ENCODE results near the gene NDST3.
"Not testable (repeated sequence)": the region's sequence is repeated elsewhere in the genome, so short reads cannot be mapped to it uniquely, and the experiment has no call there.

The NDST3 gene

DNA sequence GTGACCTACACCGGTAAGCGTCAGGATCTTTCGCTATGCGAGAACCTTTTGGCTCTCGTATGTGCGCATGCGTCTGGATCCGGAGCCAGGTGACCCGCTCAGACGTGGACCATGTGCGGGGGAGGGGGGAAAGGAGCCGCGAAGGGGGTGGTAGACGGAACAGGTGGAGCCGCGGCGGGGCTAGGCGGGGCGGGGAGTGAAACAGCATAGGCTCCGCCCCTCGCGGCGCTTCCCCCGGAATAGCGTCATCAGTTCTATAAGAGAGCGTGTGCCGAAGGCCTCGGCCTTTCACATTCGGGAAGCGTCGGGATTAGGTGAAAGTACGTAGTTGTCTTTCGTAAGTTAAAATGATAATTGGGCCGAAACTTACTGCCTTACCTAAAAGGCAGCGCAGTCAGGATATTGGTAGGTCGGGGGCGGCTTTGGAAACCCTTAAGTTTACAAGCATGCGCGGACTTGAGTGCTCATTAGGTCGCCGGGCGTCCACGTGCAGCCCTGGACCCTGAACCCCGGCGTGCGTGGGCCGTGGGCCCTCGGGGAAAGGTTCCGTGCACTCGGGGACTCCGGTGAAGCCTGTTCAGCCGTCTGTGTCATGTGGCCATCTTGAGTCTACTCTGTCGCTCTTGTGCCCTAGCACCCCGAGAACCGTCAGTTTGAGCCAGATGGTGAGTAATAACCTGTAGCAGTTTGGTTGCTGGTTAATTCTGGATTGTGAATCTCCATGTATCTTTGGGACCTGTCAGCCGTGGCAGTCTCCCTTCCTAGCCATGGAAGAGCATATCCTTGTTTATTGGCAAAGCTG is 244.4 kb downstream of the NDST3 start:
- DNase-seq = peak; percentile 92 to 93

DNA sequence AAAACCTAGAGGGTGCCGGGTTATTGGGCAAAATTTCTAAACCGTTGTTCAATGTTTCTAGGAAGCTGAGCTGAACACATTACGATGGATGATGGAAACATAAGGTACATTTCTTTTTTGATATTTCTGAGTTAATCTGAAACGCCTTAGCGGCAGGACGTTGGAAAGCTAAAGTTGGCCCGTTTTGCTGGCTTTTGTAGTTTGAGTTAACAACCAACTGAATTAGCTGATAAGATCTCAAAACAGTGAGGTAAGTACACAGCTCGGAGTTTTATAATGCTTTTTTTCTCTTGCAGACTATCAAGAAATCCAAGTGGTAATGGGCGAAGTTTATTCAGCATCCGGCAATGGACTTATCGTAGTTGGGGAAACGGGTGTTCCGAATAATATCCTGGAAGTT is 245.0 kb downstream of the NDST3 start:
- DNase-seq = no peak

DNA sequence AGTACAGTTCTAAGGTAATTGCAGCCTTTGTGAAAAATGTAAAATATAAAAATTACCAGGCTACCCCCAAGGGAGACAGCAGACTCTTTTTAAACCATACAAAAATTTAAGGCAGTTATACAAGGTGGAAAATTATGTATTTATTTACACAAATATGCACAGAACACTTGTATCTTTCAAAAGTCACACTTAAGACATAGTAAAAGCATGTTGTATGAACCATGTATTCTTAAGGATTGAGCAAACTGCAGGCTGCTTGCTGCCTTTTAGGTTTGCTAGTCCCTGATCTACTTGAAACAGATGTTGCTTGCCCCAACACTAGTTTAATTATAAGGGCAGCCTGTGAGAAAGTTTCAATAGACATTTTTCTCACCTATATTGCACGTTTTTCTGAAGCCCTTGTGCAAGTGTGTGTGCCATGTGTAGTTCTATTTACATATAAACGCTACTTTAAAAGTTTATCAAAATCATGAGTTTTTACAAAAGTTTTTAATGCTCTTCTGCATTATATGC is 245.7 kb downstream of the NDST3 start:
- no peak for DNase-seq

DNA sequence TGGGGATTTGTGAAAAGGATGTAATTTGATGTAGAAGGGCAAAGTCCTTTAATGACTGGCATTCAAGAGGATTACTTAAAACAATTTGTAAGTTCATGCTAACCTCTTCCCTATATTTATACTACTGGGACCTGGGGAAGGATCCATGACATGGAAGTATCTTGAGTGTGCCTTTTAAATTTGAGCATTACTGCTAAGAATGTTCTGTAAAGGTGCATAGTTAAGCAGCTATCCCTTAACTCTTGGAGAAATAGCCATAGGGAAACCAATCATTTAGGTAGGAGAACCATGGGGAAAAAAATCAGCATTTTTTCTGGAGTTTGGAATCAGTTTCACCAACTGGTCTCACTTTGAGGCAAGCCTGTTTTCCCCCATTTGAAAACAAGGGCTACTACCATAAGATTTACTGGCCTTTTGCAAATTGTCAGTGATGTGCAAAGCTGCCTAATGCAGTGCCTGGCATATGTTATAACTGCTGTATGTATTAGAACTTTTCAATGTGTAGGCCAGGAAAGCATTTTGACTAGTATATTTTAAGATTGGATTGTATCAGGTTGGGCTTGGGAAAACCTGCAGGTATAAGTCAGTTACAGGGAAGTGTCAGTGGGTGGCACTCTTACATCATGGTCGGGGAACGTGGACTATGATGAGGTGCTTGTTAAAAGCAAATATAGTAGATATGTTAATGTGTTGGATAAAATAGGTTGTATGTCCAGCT is 246.4 kb downstream of the NDST3 start:
- peak; percentile 55 to 75 for DNase-seq

DNA sequence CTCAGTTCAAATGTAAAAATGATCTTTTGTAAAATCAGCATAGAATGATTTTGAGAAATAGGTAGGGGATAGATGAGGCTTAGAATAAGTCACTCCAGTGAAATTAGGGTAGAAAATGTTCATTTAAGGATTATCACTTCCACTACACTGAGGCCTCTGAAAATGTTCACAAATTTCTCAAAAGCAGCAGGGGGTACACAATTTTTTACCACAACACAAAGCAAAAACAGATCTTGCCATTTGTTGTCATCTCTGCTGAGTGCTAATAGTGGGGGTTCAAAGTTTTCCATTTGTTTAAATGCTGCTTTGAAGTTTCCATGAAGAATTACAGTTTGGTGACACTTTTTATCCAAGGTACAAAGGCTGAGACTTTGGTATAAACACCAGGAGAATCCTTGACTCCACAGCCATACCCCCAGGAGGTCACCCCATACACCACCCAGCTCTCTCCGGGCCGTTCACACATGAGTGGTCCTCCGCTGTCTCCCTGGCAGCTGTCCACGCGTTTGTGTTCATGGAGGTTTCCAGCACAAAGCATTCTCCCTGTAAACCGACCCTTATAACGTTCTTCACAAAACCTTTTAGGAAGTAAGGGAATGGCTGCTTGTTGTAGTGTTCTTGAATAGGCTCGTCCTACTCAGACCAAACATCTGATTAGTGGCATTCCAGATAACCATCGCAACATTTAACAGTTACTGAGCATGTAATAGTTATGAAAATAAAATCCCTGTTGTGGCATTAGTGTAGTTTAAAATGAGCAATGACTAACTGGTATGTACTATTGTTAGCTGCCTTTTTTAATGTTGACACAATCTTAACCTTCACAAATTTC is 247.5 kb downstream of the NDST3 start:
- DNase-seq = peak; percentile 12 to 36

DNA sequence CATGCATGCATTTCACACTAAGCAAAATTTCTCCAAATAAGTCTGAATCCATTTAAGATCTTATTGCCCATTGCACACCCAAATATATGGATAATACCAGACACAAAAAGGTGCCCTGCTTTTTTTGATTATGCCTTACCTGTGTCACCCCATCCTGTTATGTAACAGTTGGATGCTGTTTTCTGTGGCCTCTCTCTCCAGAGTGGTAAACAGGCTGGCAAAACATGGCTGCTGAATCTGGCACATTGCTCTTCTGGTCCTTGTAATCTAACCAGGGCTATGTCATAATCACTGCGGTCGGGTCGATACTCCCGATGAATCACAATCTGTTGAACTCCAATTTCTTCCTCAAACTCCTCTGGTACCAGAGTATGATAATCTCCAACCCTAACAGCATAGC is 248.4 kb downstream of the NDST3 start:
- DNase-seq = no peak

DNA sequence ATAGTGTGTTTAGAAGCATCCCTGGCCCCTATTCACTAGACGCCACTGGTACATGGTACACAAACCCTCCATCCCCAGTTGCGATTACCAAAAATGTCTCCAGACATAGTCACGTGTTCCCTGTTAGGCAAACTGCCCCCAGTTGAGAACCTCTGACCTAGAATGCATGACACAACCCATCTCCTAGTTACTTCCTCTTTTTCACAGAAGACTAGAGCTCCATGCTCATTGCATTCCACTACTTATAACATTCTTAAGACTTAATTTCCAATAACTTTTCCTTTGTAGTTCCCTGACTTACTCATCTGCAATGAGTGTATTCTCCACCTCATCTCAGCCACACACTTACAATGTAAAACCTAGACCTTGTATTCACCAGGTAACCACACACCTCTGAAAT is 249.9 kb downstream of the NDST3 start:
- DNase-seq = no peak

DNA sequence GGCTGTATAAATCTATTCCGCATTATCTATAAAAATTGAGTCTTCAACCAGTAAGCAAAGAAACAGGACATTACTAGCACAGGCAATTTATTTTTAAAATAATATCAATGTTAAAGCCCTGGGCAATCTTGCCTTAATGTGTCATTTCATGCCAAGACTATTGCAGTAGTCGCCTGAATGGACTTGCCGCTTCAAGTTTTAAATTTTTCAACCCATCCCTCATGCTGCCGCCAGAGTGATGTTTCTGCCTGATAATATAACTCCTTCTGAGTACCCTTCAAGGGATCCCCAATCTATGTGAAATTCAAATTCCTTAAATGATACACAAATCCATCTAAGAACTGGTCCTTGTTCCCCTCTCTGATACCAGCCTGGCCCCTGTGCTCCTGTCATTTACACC is 251.6 kb downstream of the NDST3 start:
- no peak for DNase-seq

DNA sequence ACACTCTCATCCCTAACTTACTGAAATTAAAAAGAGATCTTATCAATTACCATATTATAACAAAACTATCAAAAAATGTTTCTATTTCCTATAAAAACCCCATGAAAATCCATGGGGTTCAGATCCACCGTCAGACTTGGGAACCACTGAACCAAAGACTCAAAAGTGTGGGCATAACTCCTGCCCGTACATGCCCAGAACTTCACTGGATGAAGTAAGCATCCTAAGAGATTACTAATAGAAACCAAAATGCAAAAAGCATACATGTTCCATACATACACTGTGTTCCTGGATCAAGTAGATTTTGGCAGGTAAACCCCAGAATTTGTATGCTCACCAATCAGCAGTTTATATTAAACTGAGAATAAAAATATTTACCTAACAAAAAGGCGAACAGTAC is 252.4 kb downstream of the NDST3 start:
- DNase-seq = no peak

DNA sequence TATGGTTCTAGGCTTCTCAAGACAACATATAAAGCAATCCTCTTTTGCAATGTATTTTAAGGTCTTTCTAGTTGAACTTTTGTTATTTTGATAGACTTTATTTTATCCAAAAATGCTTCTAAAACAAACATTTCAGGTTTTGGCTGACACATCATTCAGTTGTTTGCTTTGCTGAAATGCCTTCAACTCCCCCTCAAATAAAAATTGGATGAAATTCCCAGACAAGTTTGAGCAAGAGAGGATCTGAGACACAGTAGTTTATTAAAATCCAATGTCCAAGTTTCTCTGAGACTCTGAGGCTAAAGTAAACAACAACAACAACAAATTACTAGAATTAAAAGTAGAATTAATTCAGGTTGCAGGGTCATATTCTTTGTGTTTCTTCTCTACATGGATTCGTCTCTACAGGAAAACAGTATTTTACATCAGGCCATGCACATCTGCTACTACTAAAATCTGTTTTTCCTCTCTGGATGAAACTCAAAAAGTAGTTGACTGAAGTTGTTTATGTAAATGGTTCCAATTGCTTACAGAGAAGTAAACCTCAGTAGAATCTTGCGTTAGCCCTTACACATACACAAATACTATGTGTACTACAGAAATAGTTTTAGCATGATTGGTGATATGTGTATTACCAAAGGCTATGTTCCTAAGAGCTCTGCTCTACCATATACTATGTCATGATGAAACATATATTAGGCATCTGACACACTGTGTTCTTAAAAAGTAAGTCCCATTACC is 253.6 kb downstream of the NDST3 start:
- DNase-seq = no peak

DNA sequence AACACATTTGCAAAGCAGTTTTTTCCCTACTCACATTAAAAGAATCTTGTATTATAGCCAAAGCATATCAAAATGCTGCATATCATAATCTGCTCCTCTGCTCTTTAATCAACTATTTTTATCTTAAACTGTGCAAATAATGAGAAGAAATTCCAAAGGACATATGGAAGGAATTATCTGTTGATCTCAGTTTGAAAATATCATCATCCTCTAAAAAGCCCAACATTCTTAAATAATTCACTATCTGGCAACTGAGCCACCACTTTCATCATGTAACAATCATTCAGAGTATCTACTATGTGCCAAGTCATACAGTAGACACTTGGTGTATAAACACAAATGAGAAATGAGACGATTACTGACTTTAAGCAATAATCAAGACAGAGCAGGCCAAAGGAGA is 255.5 kb downstream of the NDST3 start:
- DNase-seq = no peak

DNA sequence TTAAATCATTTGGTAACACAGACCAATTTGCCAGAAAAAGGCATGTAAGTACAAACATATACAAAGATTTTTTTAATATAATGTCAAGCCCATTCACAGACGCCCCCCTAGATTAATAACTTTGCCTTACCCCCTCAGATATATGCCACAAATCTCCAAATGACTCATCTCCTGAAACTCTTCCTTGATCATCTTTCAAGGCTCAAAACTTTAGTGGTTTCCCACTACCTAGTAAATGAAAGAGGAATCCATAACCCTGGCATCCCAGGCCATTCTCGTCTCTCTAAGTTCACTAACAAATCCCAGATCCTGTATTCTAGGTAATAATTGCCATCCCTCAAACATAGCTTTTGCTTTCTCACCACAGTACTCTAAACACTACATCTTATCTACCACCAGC is 256.7 kb downstream of the NDST3 start:
- no peak for DNase-seq

DNA sequence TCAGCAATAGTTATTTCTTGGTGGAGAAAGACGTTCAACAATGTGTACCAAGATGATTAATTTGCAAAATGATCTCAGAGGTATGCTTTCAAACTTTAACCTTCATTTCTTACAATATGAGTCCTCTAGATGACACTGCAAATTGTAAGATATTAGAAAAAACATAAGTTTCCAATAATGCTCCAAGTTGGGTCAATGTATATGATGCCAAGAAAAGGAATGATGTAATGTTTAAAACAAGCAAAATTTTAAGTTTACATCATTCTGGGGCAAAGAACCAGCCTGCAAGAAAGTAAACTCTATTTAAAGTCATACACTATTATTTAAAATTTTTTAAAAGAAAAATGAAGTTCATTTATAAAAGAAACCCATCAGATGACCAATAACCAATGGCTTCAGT is 262.4 kb downstream of the NDST3 start:
- DNase-seq = no peak

DNA sequence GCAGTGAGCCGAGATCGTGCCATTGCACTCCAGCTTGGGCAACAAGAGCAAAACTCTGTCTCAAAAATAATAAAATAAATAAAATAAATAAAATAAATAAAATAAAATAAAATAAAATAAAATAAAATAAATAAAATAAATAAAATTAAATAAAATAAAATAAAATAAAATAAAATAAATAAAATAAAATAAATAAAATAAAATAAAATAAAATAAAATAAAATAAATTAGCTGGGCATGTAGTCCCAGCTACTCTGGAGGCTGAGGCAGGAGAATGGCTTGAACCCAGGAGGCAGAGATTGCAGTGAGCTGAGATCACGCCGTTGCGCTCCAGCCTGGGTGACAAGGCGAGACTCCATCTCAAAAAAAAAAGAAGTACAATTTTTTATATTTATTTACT is 265.3 kb downstream of the NDST3 start:
- DNase-seq = not testable (repeated sequence)

DNA sequence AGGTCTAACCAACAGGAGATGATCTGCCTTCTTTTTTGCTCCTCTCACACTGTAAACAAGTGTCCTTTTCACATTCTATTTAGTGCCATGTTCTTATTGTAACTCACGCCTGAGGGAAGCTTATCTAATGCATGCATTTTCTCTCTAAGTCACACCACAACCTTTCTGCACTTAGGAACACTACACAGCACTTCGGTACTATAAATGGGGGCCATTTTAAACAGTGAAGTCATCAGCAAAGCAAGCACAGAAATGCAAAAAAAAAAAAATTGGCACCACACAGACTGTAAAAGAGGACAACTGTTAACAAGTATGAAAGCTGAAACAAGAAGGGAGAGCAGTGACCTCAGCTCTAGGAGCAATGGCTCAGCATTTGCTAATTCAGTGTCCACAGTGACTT is 273.4 kb downstream of the NDST3 start:
- no peak for DNase-seq
